SK-N-SH (cell line): ENCODE results near the gene BBS9. TPM values are rescaled to one million over a fixed set of nuclear protein-coding genes. Genes with fewer than 3 reads are reported as not detected.

Experiments used
- CTCF ChIA-PET: fragments of 300-600, 350-600 bp; formaldehyde crosslinking; extraction: SDS; loops from one replicate; lab custom pipeline; 2021; lab: Yijun Ruan, JAX
- POLR2A ChIA-PET: fragments of 350-600 bp; sonication (Branson Sonifier 250); formaldehyde crosslinking; extraction: SDS; loops from one replicate; lab custom pipeline; 2020; ENCODE audit warnings: antibody characterized with exemption, inconsistent platforms; lab: Yijun Ruan, JAX
- DNase-seq: peaks from one replicate; pipeline ENCODE4 v3.0.0; 2012
- H2AFZ ChIP-seq: fragments of 200-600 bp; sonication (generic); 2 replicates; pipeline ENCODE4 v1.8.1; 2016; ENCODE audit warnings: antibody characterized with exemption, mild to moderate bottlenecking, low read depth
- H3F3A ChIP-seq: fragments of 200-600 bp; sonication (generic); replicated peaks from 2 replicates; pipeline ENCODE3; 2016; ENCODE audit warnings: antibody characterized with exemption, mild to moderate bottlenecking; ENCODE audit not compliant: insufficient read depth
- H3K27ac ChIP-seq, 2 experiments: fragments of 200-500 bp in 1 of 2; fragments of 200-600 bp in 1 of 2; sonication (Bioruptor generic) in 1 of 2; sonication (generic), shearing (Covaris generic) in 1 of 2; 2 replicates each; pipeline versions ENCODE4 v1.5.1 to v1.6.1; 2014 to 2016; ENCODE audit warnings: low read depth in 2 of 2, inconsistent platforms in 1 of 2, low read length in 1 of 2, mild to moderate bottlenecking in 1 of 2, mixed read lengths in 1 of 2
- H3K27me3 ChIP-seq: fragments of 200-600 bp; sonication (generic), shearing (Covaris generic); 2 replicates; pipeline ENCODE4 v1.6.1; 2016; ENCODE audit warnings: mixed run types; ENCODE audit not compliant: insufficient read depth
- H3K36me3 ChIP-seq, 2 experiments: fragments of 200-500 bp in 1 of 2; fragments of 200-600 bp in 1 of 2; sonication (Bioruptor generic) in 1 of 2; sonication (generic) in 1 of 2; replicated peaks in 1 of 2; 2 replicates each; pipeline versions ENCODE3 to v1.5.1; 2014 to 2016; ENCODE audit warnings: low read length in 1 of 2, mild to moderate bottlenecking in 1 of 2; ENCODE audit not compliant: insufficient read depth in 2 of 2, control insufficient read depth in 1 of 2
- H3K4me1 ChIP-seq, 2 experiments: fragments of 200-500 bp in 1 of 2; fragments of 200-600 bp in 1 of 2; sonication (Bioruptor generic) in 1 of 2; sonication (generic), shearing (Covaris generic) in 1 of 2; 2 replicates each; pipeline versions ENCODE4 v1.5.1 to v1.6.1; 2014 to 2016; ENCODE audit warnings: low read depth in 1 of 2, low read length in 1 of 2, mixed run types in 1 of 2; ENCODE audit not compliant: insufficient read depth in 2 of 2, control insufficient read depth in 1 of 2
- H3K4me2 ChIP-seq: fragments of 200-600 bp; sonication (generic), shearing (Covaris generic); 2 replicates; pipeline ENCODE4 v1.6.1; 2017; ENCODE audit warnings: mixed run types
- H3K4me3 ChIP-seq, 2 experiments: fragments of 200-500 bp in 1 of 2; fragments of 200-600 bp in 1 of 2; sonication (Bioruptor generic) in 1 of 2; sonication (generic), shearing (Covaris generic) in 1 of 2; 2 replicates each; pipeline versions ENCODE4 v1.5.1 to v1.8.1; 2014 to 2016; ENCODE audit warnings: low read depth in 2 of 2, inconsistent platforms in 1 of 2, low read length in 1 of 2, mild to moderate bottlenecking in 1 of 2, mixed read lengths in 1 of 2, moderate library complexity in 1 of 2
- H3K79me2 ChIP-seq: fragments of 200-600 bp; sonication (generic); 2 replicates; pipeline ENCODE4 v1.8.1; 2017; ENCODE audit warnings: mild to moderate bottlenecking; ENCODE audit not compliant: insufficient read depth
- H3K9ac ChIP-seq: fragments of 200-600 bp; sonication (generic); 2 replicates; pipeline ENCODE4 v1.6.1; 2017; ENCODE audit warnings: mixed run types
- H3K9me2 ChIP-seq: fragments of 200-600 bp; sonication (generic); 2 replicates; pipeline ENCODE4 v1.6.1; 2017; ENCODE audit warnings: mixed run types
- H3K9me3 ChIP-seq: fragments of 200-600 bp; sonication (generic); 2 replicates; pipeline ENCODE4 v1.6.1; 2017; ENCODE audit warnings: mixed run types, mild to moderate bottlenecking, moderate library complexity
- H4K20me1 ChIP-seq: fragments of 200-600 bp; sonication (generic); 2 replicates; pipeline ENCODE4 v1.6.1; 2017; ENCODE audit warnings: mild to moderate bottlenecking, mixed run types; ENCODE audit not compliant: insufficient read depth
- ELF1 ChIP-seq: IDR thresholded peaks from 2 replicates; pipeline ENCODE4 v1.4.0; 2012
- FOSL2 ChIP-seq: IDR thresholded peaks from 2 replicates; pipeline ENCODE4 v1.4.0; 2012; ENCODE audit warnings: low read depth, mild to moderate bottlenecking, moderate library complexity, borderline replicate concordance
- FOXJ3 ChIP-seq: sonication (generic); formaldehyde crosslinking; IDR thresholded peaks from 2 replicates; pipeline ENCODE4 v1.5.1; 2020; ENCODE audit warnings: mild to moderate bottlenecking, missing genetic modification reagents
- GABPA ChIP-seq: IDR thresholded peaks from 2 replicates; pipeline ENCODE4 v1.4.0; 2012; ENCODE audit warnings: low read depth, mild to moderate bottlenecking
- IRF3 ChIP-seq: fragments of 150-350 bp; IDR thresholded peaks from 2 replicates; pipeline ENCODE4 v1.6.1; 2016; ENCODE audit warnings: mild to moderate bottlenecking, low read depth, low read length
- JUND ChIP-seq: IDR thresholded peaks from 2 replicates; pipeline ENCODE4 v1.4.0; 2012
- MEF2A ChIP-seq: IDR thresholded peaks from 2 replicates; pipeline ENCODE4 v1.4.0; 2012; ENCODE audit warnings: low read depth, borderline replicate concordance
- NRF1 ChIP-seq: IDR thresholded peaks from 2 replicates; pipeline ENCODE4 v1.6.1; 2012; ENCODE audit warnings: low read depth, mild to moderate bottlenecking, low read length
- RAD21 ChIP-seq: IDR thresholded peaks from 2 replicates; pipeline ENCODE4 v1.6.1; 2012; ENCODE audit warnings: mild to moderate bottlenecking, low read length
- RCOR1 ChIP-seq: fragments of 150-350 bp; IDR thresholded peaks from 2 replicates; pipeline ENCODE4 v1.6.1; 2017; ENCODE audit warnings: antibody characterized with exemption, low read length
- RFX5 ChIP-seq: IDR thresholded peaks from 2 replicates; pipeline ENCODE4 v1.6.1; 2012; ENCODE audit warnings: mild to moderate bottlenecking, improper control_type of control experiment, low read length
- RXRA ChIP-seq: IDR thresholded peaks from 2 replicates; pipeline ENCODE4 v1.4.0; 2012; ENCODE audit warnings: low read depth, mild to moderate bottlenecking, borderline replicate concordance
- SIN3A ChIP-seq: IDR thresholded peaks from 2 replicates; pipeline ENCODE4 v1.6.1; 2012; ENCODE audit warnings: low read depth, mild to moderate bottlenecking, low read length, moderate library complexity, borderline replicate concordance
- USF1 ChIP-seq: IDR thresholded peaks from 2 replicates; pipeline ENCODE4 v1.4.0; 2012; ENCODE audit warnings: low read depth, borderline replicate concordance
- ZBTB33 ChIP-seq: IDR thresholded peaks from 2 replicates; pipeline ENCODE4 v1.4.0; 2012; ENCODE audit warnings: low read depth, borderline replicate concordance
- WGBS: methylation state at CpG from one replicate; pipeline ENCODE4 v1.1.6; 2017; ENCODE audit warnings: low lambda C conversion rate; 5-methylcytosine and 5-hydroxymethylcytosine counted together
- polyA plus RNA-seq, 3 experiments: library from polyadenylated mRNA; depleted of rRNA; stranded (reverse); fragments of >200 nt; gene quantifications; 2 replicates each; pipeline ENCODE4 v1.2.3, GENCODE V29; 2012
- TF ChIP-seq, protein P1 (sequence below): IDR thresholded peaks from 2 replicates; pipeline ENCODE4 v1.4.0; 2012; ENCODE audit warnings: low read depth
- TF ChIP-seq, protein P2 (sequence below): fragments of 200-600 bp; sonication (generic); IDR thresholded peaks from 2 replicates; pipeline ENCODE4 v1.6.1; 2017; ENCODE audit warnings: antibody characterized with exemption, mild to moderate bottlenecking, moderate library complexity

Gene BBS9
- polyA plus RNA-seq, 1 of the 3 experiments (the other 2 are of a cell fraction) = 7.5 TPM

DNA sequence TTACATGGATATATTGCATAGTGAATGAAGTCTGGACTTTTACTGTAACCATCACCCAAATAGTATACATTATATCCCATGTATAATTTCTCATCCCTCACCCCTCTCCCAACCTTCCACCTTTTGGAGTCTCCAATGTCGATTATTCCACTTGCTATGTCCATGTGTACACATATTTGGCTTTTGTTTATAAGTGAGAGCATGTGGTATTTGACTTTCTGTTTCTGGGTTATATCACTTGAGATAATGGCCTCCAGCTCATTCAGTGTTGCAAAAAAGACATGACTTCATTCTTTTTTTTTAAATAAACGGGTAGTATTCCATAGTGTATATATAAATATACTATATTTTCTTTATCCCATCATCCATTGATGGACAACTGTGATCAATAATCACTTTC, 487.4 kb downstream of the BBS9 start:
- Histone ChIP-seq H3K27me3 (no peaks in the 10 kb centered on the region), H3K4me1 (peaks cover 5 to 6% of the 10 kb centered on the region in 2 experiments; a peak in 1 of 4 replicates), H2AFZ (no peak overlapping the region)
- WGBS = 41% methylated on average over 2 of the region's 2 CpGs
- TF ChIP-seq GABPA = no peak
- no peak for TF ChIP-seq USF1
- TF ChIP-seq IRF3 = no peak
- TF ChIP-seq NRF1 = no peak
- TF ChIP-seq, protein P1, sequence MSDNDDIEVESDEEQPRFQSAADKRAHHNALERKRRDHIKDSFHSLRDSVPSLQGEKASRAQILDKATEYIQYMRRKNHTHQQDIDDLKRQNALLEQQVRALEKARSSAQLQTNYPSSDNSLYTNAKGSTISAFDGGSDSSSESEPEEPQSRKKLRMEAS = no peak
- TF ChIP-seq, protein P2, sequence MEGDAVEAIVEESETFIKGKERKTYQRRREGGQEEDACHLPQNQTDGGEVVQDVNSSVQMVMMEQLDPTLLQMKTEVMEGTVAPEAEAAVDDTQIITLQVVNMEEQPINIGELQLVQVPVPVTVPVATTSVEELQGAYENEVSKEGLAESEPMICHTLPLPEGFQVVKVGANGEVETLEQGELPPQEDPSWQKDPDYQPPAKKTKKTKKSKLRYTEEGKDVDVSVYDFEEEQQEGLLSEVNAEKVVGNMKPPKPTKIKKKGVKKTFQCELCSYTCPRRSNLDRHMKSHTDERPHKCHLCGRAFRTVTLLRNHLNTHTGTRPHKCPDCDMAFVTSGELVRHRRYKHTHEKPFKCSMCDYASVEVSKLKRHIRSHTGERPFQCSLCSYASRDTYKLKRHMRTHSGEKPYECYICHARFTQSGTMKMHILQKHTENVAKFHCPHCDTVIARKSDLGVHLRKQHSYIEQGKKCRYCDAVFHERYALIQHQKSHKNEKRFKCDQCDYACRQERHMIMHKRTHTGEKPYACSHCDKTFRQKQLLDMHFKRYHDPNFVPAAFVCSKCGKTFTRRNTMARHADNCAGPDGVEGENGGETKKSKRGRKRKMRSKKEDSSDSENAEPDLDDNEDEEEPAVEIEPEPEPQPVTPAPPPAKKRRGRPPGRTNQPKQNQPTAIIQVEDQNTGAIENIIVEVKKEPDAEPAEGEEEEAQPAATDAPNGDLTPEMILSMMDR = no peak
- no peak for TF ChIP-seq RXRA
- no peak for TF ChIP-seq ZBTB33
- no peak for TF ChIP-seq FOSL2
- TF ChIP-seq RFX5 = no peak
- no peak for TF ChIP-seq RAD21
- TF ChIP-seq, all 33 proteins: peak for 0
- CTCF ChIA-PET = no interaction called here
- Histone ChIP-seq H3K4me2 (no peak overlapping the region), H3F3A (no peaks in the 10 kb centered on the region), H4K20me1 (no peaks in the 10 kb centered on the region), H3K9me3 (no peaks in the 10 kb centered on the region), H3K4me3 (no peak overlapping the region), H3K9me2 (no peaks in the 10 kb centered on the region), H3K79me2 (no peaks in the 10 kb centered on the region), H3K9ac (no peak overlapping the region), H3K27ac (no peak overlapping the region), H3K36me3 (no peaks in the 10 kb centered on the region)
- no peak for DNase-seq
- POLR2A ChIA-PET = no interaction called here

GRCh38 chr7:33619264-33619663, 489.9 kb downstream of the BBS9 start:
- H3K9me2 ChIP-seq = no peaks in the 10 kb centered on the region
- WGBS = 56% methylated on average over 2 of the region's 2 CpGs
- H2AFZ ChIP-seq = no peak overlapping the region
- no peaks in the 10 kb centered on the region for H4K20me1 ChIP-seq
- no peaks in the 10 kb centered on the region for H3K36me3 ChIP-seq
- no peaks in the 10 kb centered on the region for H3K4me1 ChIP-seq
- H3K9me3 ChIP-seq = no peaks in the 10 kb centered on the region
- H3K27ac ChIP-seq = no peak overlapping the region
- no peaks in the 10 kb centered on the region for H3K27me3 ChIP-seq
- no peaks in the 10 kb centered on the region for H3F3A ChIP-seq
- CTCF ChIA-PET = no interaction called here
- POLR2A ChIA-PET = no interaction called here
- no peaks in the 10 kb centered on the region for H3K79me2 ChIP-seq
- H3K4me3 ChIP-seq = no peak overlapping the region
- H3K4me2 ChIP-seq = no peak overlapping the region
- H3K9ac ChIP-seq = no peak overlapping the region
- DNase-seq = no peak
- TF ChIP-seq JUND (no peak), MEF2A (no peak), FOXJ3 (no peak), RCOR1 (no peak), SIN3A (no peak), ELF1 (no peak)
- TF ChIP-seq, protein P2 = no peak
- TF ChIP-seq, protein P1 = no peak
- TF ChIP-seq, all 33 proteins: peak for 0
